Lung (tissue), 16 donors: ENCODE data around the gene LINS1. TPM values are rescaled to one million over a fixed set of nuclear protein-coding genes. Genes with fewer than 3 reads are reported as not detected.
A peak's percentile ranks its signal among the peaks of the same experiment; 100 is the strongest.

Source experiments
- ATAC-seq: fragments of 200-7000 bp; cut with Tn5 transposase; one replicate; pipeline ENCODE4 v1.9.1; 2020; ENCODE audit warnings: moderate number of reproducible peaks; ENCODE audit not compliant: insufficient read depth, low FRiP score
- DNase-seq, 3 donors: peaks; one replicate each; pipeline ENCODE4 v3.0.0-alpha.2; 2013 to 2017
- H3K27ac ChIP-seq, 2 donors: one replicate each; pipeline ENCODE4 v1.5.1; 2013; ENCODE audit warnings: mild to moderate bottlenecking in 2 of 2, moderate library complexity in 2 of 2, control low read depth in 1 of 2, inconsistent platforms in 1 of 2, low read depth in 1 of 2, low read length in 1 of 2
- H3K27me3 ChIP-seq, 3 donors: one replicate each; pipeline ENCODE4 v1.5.1; 2013; ENCODE audit warnings: low read length in 2 of 3; ENCODE audit not compliant: control insufficient read depth in 3 of 3, insufficient read depth in 3 of 3
- H3K36me3 ChIP-seq, 4 donors: one replicate each; pipeline ENCODE4 v1.5.1; 2013; ENCODE audit warnings: low read length in 4 of 4, mild to moderate bottlenecking in 1 of 4, moderate library complexity in 1 of 4; ENCODE audit not compliant: control insufficient read depth in 4 of 4, insufficient read depth in 4 of 4
- H3K4me1 ChIP-seq, 5 donors: one replicate each; pipeline ENCODE4 v1.5.1; 2013; ENCODE audit warnings: low read length in 5 of 5, mild to moderate bottlenecking in 2 of 5, moderate library complexity in 1 of 5; ENCODE audit not compliant: control insufficient read depth in 5 of 5, insufficient read depth in 5 of 5
- H3K4me3 ChIP-seq: one replicate; pipeline ENCODE4 v1.5.1; 2013; ENCODE audit warnings: mild to moderate bottlenecking, control low read depth, moderate library complexity
- H3K9ac ChIP-seq, 2 donors: one replicate each; pipeline ENCODE4 v1.5.1; 2013; ENCODE audit warnings: low read length in 2 of 2, control low read depth in 1 of 2; ENCODE audit not compliant: insufficient read depth in 1 of 2
- H3K9me3 ChIP-seq, 4 donors: one replicate each; pipeline ENCODE4 v1.5.1; 2013; ENCODE audit warnings: low read length in 3 of 4, mild to moderate bottlenecking in 1 of 4, moderate library complexity in 1 of 4; ENCODE audit not compliant: control insufficient read depth in 4 of 4, insufficient read depth in 3 of 4
- WGBS, 2 donors: extraction: QIAGEN DNeasy Blood & Tissue Kit; methylation state at CpG; one replicate each; pipeline ENCODE4 v1.1.7; 2013; 5-methylcytosine and 5-hydroxymethylcytosine counted together
- long read RNA-seq, 5 donors: transcript quantifications; one replicate each; lab custom pipeline, GENCODE V29; 2026
- polyA plus RNA-seq, 2 donors: library from polyadenylated mRNA; stranded (reverse); fragments of 200-250 nt; gene quantifications; one replicate each; pipeline ENCODE4 v1.2.1, GENCODE V29; 2013
- total RNA-seq, 2 donors: library from RNA; depleted of rRNA in 1 of 2; stranded (reverse); fragments of >200 nt in 1 of 2; gene quantifications; one replicate each; pipeline ENCODE4 v1.2.1, GENCODE V29; 2014 to 2021
- TF ChIP-seq, protein P1 (sequence below): IDR thresholded peaks from 2 replicates; pipeline ENCODE4 v1.5.1; 2012; ENCODE audit warnings: mild to moderate bottlenecking; ENCODE audit errors: control extremely low read depth, extremely low read depth
- donor health status: control.
- donor health status: control.
- donor health status: Bipolar disorder and iron deficiency.
- donor health status: healthy.
- donor health status: DM: yes; HTN: yes; CAD: no.

LINS1 gene, protein sequence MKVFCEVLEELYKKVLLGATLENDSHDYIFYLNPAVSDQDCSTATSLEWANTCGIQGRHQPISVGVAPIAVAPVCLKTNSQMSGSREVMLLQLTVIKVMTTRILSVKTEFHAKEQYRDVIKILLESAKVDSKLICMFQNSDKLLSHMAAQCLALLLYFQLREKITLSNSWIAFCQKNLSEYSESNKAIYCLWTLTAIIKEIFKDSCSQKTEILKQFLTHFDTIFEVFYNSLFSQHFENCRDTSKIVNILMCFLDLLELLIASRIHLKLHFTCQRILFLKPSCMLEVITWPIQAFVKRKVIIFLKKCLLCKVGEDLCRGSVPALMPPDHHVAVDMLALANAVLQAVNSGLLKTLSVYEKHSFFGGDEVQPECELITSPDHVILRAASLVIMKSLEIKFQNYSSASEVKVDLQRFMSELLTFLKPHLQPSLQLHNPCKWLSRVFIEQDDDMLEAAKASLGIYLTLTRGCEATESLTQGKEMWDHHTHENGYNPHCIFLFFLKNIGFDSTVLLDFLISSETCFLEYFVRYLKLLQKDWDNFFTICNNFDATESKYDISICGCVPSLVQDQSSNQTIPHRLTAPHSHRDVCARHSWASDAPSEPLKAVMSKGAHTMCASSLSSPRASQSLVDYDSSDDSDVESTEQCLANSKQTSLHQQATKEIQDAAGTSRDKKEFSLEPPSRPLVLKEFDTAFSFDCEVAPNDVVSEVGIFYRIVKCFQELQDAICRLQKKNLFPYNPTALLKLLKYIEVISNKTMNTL
- total RNA-seq, result 10 to 100 TPM; 14.4 to 24.1 TPM
- 1 to 10 TPM; 8.0 to 9.3 TPM for polyA plus RNA-seq
- long read RNA-seq, donor 1, partial matches to known transcripts, result 0 of 2 reads
- long read RNA-seq, donor 1, other reads (novel, unspliced or antisense), result 0 of 2 reads
- long read RNA-seq, donor 2, result 0 reads
- long read RNA-seq, donor 3, full-length matches to known transcripts, result 2 of 2 reads
- long read RNA-seq, donor 3, partial matches to known transcripts, result 0 of 2 reads
- long read RNA-seq, donor 3, other reads (novel, unspliced or antisense), result 0 of 2 reads
- long read RNA-seq, donor 4, partial matches to known transcripts, result 0 of 1 reads
- long read RNA-seq, donor 4, other reads (novel, unspliced or antisense), result 0 of 1 reads
- long read RNA-seq, donor 5, full-length matches to known transcripts, result 6 of 6 reads
- long read RNA-seq, donor 5, partial matches to known transcripts, result 0 of 6 reads
- long read RNA-seq, donor 5, other reads (novel, unspliced or antisense), result 0 of 6 reads

DNA sequence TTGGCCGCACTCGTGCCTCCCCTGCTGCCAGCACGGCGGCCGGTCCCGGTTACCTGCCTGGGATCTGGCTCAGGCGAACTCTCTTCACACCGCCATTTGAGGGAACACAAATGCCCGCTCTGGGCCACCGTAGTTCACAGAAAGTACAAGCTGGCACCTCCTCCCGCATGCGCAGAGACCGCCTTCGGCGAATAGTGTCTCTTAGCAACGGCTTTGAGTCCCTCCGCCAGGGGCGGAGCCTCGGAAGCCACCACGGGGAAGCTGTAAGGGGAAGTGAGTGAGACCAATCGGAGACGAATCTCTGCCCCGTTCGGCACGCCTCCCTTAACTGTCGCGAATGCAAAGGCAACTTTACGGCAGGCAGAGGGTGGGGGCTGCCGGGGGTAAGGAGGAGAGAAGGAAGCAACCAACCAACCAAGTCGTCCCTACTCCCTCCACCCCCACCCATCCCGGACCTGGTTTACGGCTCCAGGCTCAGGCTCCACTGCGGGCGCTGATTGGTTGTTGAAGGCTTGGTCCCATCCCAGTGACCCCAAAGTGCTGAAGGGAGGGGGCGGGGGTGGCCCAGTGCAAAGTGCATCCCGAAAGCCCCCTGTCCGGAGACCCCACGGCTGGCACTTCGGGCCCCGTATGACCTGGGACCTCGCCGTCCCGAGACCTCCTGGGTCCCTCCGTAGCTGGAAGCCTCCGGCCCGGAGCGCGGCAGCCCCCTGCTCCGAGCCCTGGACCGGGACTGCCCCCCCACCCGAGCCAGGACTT is at the start of gene LINS1, which contains the start of gene ASB7:
Gene LINS1 (minus strand): TSS at position 121 of the 759 bp plus-strand sequence. CDS start 21,342 bp downstream, outside the sequence.
Gene ASB7 (plus strand): TSS at position 526 of the 759 bp plus-strand sequence. CDS start 9,628 bp downstream, outside the sequence.
- Histone ChIP-seq H3K9ac (peak within 1 kb of the TSS; percentile 84), H3K27me3 (no peaks in the 10 kb centered on the region), H3K4me1 (peaks cover 6 to 27% (median 8%) of the 10 kb centered on the region in 5 donors), H3K4me3 (peak within 1 kb of the TSS; percentile 87), H3K9me3 (no peaks in the 10 kb centered on the region), H3K36me3 (peaks cover 0 to 4% (median 2%) of the 10 kb centered on the region in 4 donors), H3K27ac (peak within 1 kb of the TSS; percentile 83 to 87)
- ATAC-seq, result peak; percentile 98
- WGBS, 2 donors, result 0 to 1% methylated on average over 50 to 51 of the region's 51 CpGs
- DNase-seq, result peak; percentile 100
- TF ChIP-seq, protein P1, sequence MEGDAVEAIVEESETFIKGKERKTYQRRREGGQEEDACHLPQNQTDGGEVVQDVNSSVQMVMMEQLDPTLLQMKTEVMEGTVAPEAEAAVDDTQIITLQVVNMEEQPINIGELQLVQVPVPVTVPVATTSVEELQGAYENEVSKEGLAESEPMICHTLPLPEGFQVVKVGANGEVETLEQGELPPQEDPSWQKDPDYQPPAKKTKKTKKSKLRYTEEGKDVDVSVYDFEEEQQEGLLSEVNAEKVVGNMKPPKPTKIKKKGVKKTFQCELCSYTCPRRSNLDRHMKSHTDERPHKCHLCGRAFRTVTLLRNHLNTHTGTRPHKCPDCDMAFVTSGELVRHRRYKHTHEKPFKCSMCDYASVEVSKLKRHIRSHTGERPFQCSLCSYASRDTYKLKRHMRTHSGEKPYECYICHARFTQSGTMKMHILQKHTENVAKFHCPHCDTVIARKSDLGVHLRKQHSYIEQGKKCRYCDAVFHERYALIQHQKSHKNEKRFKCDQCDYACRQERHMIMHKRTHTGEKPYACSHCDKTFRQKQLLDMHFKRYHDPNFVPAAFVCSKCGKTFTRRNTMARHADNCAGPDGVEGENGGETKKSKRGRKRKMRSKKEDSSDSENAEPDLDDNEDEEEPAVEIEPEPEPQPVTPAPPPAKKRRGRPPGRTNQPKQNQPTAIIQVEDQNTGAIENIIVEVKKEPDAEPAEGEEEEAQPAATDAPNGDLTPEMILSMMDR, result no peak

DNA sequence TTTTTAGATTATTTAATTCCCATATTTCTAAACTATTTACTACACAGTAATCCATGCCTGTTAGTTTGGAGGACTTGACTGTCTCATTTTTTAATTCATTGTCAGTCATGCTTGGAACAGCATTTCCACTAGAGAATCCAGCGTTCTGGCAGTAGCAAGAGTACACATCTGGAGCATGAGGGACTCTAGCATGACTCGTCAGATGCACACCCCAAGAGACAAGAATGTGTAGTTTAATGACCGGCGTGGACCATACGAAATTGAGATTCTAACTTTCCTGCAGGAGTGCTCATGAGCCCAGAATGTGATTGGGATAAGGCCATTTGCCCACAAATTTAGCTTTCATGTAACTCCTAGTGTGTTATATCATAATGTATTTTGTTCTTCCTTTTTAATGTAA is 49.3 kb upstream of the LINS1 start:
- Histone ChIP-seq H3K27me3 (no peaks in the 10 kb centered on the region), H3K4me3 (no peak overlapping the region), H3K9ac (no peak overlapping the region), H3K27ac (no peak overlapping the region), H3K4me1 (peaks cover 0 to 26% (median 7%) of the 10 kb centered on the region in 5 donors), H3K9me3 (no peaks in the 10 kb centered on the region), H3K36me3 (peaks cover 0 to 4% (median 1%) of the 10 kb centered on the region in 4 donors)
- no peak for DNase-seq
- ATAC-seq, result no peak
- TF ChIP-seq, protein P1, result no peak
- 93% methylated on average over 5 of the region's 5 CpGs for WGBS, 2 donors

DNA sequence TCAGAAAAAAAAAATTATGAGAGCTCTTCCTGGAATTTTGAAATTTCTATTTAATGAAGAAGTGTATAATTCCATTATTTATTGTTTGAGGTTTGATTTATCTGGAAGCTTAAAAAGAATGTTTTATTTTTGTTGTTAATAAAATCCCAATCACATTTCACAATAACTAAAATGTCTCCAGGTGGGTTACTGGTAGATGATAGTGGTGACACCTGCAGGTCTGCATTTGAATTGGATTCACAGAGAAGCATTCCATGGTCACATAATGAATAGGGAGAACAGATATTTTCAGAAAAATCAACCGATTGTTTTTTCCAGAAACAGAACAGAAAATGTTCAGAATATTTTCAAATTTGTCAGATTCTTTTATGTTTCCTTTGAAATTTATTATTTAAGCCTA is 48.7 kb upstream of the LINS1 start:
- H3K36me3 ChIP-seq, result peaks cover 0 to 4% (median 1%) of the 10 kb centered on the region in 4 donors
- H3K9ac ChIP-seq, result no peak overlapping the region
- H3K27ac ChIP-seq, result no peak overlapping the region
- H3K4me1 ChIP-seq, result peaks cover 0 to 21% (median 7%) of the 10 kb centered on the region in 5 donors
- no peaks in the 10 kb centered on the region for H3K27me3 ChIP-seq
- no peak for ATAC-seq
- no peak for DNase-seq
- H3K9me3 ChIP-seq, result no peaks in the 10 kb centered on the region
- TF ChIP-seq, protein P1, result no peak
- no peak overlapping the region for H3K4me3 ChIP-seq
- WGBS, 2 donors, result 86 to 89% methylated on average over 1 of the region's 1 CpG
